ENCODE data around the gene SETD2.

SETD2 gene

DNA sequence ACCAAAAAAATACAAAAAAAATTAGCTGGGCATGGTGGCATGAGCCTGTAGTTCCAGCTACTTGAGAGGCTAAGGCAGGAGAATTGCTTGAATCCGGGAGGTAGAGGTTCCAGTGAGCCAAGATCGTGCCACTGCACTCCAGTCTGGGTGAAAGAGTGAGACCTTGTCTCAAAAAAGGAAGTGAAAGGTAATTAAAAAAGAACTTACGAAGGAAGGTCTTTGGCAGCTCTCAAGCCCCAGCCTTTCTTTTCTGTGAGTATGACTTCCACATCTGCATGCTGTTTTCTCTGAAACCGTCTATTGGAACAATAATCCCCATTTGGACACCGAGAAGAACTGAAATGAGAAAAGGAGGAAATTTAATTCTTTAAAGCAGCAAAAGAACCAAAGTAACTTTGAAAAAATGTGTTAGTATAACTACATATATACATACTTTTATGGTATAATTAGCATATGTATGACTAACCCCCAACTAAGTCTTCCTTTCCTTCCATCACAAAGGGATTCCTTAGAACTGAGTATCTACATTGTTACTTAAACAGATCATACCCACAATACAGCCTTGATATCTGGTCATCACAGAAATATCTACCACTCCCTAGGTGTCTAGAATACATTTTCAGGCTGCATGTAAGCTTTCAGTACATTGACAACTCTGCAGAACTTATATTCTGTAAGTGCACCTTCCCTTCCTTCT lies 50.1 kb downstream of the SETD2 start:
- Histone ChIP-seq H3K27ac (no peak overlapping the region), H3K9ac (no peak overlapping the region), H3K36me3 (peaks cover 92 to 100% (median 96%) of the 10 kb centered on the region in 11 experiments), H4K20me1 (peaks cover 9 to 70% (median 21%) of the 10 kb centered on the region in 11 experiments; a peak in 18 of 22 replicates), H3K4me2 (no peak overlapping the region), H3K4me3 (no peak overlapping the region), H3K27me3 (no peaks in the 10 kb centered on the region), H3K9me3 (replicated peaks in 1 of 11) (no peaks in the 10 kb centered on the region), H3K4me1 (peaks cover 0 to 8% (median 0%) of the 10 kb centered on the region in 10 experiments; a peak in 2 of 20 replicates)
- TF ChIP-seq Cebpa-rat (IDR thresholded peaks at IDR 0.05) = no peak

DNA sequence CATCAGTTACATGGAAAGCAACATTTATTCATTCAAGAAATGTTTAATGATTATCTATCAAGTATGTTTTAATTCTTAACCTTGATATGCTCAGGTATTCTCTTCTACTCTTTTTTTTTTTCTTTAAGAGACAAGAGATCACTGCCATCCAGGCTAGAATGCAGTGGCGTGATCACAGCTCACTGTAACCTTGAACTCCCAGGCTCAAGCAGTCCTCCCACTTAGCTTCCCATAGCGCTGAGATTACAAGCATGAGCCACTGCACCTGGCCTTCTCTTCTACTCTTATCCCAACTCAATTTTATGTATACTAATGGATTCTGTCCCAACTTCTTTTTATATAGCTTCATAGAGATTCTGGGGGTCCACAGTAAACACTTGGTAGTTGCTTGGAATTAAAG lies 50.9 kb downstream of the SETD2 start:
- H3K9ac ChIP-seq = no peak overlapping the region
- H4K20me1 ChIP-seq = peaks cover 12 to 74% (median 25%) of the 10 kb centered on the region in 11 experiments; a peak in 18 of 22 replicates
- peaks cover 92 to 100% (median 99%) of the 10 kb centered on the region in 11 experiments for H3K36me3 ChIP-seq
- H3K9me3 ChIP-seq (replicated peaks in 1 of 11) = no peaks in the 10 kb centered on the region
- H3K27ac ChIP-seq = no peak overlapping the region
- H3K4me1 ChIP-seq = peaks cover 0 to 8% (median 0%) of the 10 kb centered on the region in 10 experiments; a peak in 2 of 20 replicates
- no peak for TF ChIP-seq Cebpa-rat (IDR thresholded peaks at IDR 0.05)
- H3K4me2 ChIP-seq = no peak overlapping the region
- no peaks in the 10 kb centered on the region for H3K27me3 ChIP-seq
- no peak overlapping the region for H3K4me3 ChIP-seq

DNA sequence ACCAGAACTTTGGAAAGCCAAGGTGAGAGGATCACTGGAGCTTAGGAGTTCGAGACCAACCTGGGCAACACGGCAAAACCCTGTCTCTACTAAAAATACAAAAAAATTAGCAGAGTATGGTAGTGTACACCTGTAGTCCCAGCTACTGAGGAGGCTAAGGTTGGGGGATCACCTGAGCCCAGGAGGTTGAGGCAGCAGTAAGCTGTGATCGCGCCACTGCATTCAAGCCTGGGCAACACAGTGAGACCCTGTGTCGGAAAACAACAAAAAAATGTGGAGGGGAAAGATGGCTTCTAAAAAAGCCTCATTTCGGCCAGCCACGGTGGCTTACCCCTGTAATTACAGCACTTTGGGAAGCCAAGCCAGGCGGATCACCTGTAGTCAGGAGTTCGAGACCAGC lies 54.5 kb downstream of the SETD2 start:
- peaks cover 12 to 56% (median 27%) of the 10 kb centered on the region in 11 experiments; a peak in 18 of 22 replicates for H4K20me1 ChIP-seq
- H3K27ac ChIP-seq = no peak overlapping the region
- H3K4me2 ChIP-seq = no peak overlapping the region
- H3K27me3 ChIP-seq = no peaks in the 10 kb centered on the region
- peaks cover 0 to 4% (median 0%) of the 10 kb centered on the region in 10 experiments; a peak in 2 of 20 replicates for H3K4me1 ChIP-seq
- no peak overlapping the region for H3K4me3 ChIP-seq
- H3K9ac ChIP-seq = no peak overlapping the region
- peaks cover 81 to 96% (median 88%) of the 10 kb centered on the region in 11 experiments for H3K36me3 ChIP-seq
- no peaks in the 10 kb centered on the region for H3K9me3 ChIP-seq (replicated peaks in 1 of 11)
- TF ChIP-seq Cebpa-rat (IDR thresholded peaks at IDR 0.05) = no peak

DNA sequence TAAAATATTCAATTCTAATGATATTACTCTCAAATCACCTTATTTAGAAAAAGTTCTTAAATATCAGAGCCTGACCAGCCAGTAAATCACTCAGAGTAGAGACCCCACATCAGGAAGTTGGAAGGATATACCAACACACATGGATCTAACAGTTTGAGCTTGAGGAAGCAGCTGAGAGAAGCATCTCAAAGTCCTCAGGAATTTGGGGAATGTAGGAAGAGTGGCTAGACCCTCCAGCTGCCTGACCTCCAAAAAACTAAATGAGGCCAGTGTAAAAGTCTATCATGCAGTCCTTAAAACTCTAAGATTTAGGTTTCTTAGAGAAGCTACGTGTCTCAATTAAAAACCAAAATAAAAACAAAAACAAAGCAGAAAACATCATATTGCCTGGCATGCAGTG lies 55.4 kb downstream of the SETD2 start:
- no peaks in the 10 kb centered on the region for H3K4me1 ChIP-seq
- H3K9me3 ChIP-seq (replicated peaks in 1 of 11) = no peaks in the 10 kb centered on the region
- H3K4me2 ChIP-seq = no peak overlapping the region
- TF ChIP-seq Cebpa-rat (IDR thresholded peaks at IDR 0.05) = no peak
- peaks cover 81 to 96% (median 88%) of the 10 kb centered on the region in 11 experiments for H3K36me3 ChIP-seq
- peaks cover 12 to 53% (median 29%) of the 10 kb centered on the region in 11 experiments; a peak in 18 of 22 replicates for H4K20me1 ChIP-seq
- H3K27ac ChIP-seq = no peak overlapping the region
- no peaks in the 10 kb centered on the region for H3K27me3 ChIP-seq
- no peak overlapping the region for H3K4me3 ChIP-seq
- no peak overlapping the region for H3K9ac ChIP-seq

DNA sequence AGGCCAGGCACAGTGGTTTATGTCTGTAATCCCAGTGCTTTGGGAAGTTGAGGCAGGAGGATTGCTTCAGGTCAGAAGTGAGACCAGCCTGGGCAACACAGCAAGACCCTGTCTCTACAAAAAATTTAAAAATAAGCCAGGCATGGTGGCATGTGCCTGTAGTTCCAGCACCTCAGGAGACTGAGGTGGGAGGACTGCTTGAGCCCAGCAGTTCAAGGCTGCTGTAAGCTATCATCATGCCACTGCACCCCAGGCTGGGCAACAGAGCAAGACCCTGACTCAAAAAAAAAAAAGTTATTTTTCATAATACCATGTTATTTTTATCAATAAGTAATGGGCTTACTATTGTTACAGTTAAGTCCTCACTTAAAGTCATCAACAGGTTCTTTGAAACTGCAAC lies 59.7 kb downstream of the SETD2 start:
- Histone ChIP-seq H3K27ac (no peak overlapping the region), H3K4me3 (no peak overlapping the region), H3K4me2 (no peak overlapping the region), H3K9ac (no peak overlapping the region), H3K27me3 (no peaks in the 10 kb centered on the region), H3K9me3 (replicated peaks in 1 of 11) (no peaks in the 10 kb centered on the region), H3K36me3 (peaks cover 78 to 96% (median 88%) of the 10 kb centered on the region in 11 experiments), H3K4me1 (no peaks in the 10 kb centered on the region), H4K20me1 (peaks cover 6 to 35% (median 12%) of the 10 kb centered on the region in 11 experiments; a peak in 15 of 22 replicates)
- TF ChIP-seq Cebpa-rat (IDR thresholded peaks at IDR 0.05) = no peak

DNA sequence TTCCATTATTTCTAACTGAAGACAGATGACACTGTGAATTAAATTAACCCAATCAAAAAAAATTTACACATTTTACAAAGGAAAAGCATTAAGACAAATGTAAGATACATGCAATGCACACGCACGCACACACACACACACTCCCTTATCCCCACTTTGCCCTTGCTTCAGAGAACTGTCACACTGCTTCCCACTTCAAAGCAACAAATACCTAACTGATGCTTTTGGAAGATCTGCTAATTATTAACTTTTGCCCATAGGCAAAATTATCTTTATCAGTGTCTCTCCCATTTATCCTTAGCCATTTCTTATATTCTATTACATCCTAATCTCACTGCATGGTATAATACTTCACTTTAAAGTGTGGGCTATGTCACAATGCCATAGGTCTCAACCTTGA lies 60.3 kb downstream of the SETD2 start:
- Histone ChIP-seq H3K36me3 (peaks cover 78 to 96% (median 89%) of the 10 kb centered on the region in 11 experiments), H3K9ac (no peak overlapping the region), H4K20me1 (peaks cover under 1 to 29% (median 7%) of the 10 kb centered on the region in 11 experiments; a peak in 15 of 22 replicates), H3K9me3 (replicated peaks in 1 of 11) (no peaks in the 10 kb centered on the region), H3K4me3 (no peak overlapping the region), H3K4me1 (no peaks in the 10 kb centered on the region), H3K27ac (no peak overlapping the region), H3K27me3 (no peaks in the 10 kb centered on the region), H3K4me2 (no peak overlapping the region)
- TF ChIP-seq Cebpa-rat (IDR thresholded peaks at IDR 0.05) = no peak

DNA sequence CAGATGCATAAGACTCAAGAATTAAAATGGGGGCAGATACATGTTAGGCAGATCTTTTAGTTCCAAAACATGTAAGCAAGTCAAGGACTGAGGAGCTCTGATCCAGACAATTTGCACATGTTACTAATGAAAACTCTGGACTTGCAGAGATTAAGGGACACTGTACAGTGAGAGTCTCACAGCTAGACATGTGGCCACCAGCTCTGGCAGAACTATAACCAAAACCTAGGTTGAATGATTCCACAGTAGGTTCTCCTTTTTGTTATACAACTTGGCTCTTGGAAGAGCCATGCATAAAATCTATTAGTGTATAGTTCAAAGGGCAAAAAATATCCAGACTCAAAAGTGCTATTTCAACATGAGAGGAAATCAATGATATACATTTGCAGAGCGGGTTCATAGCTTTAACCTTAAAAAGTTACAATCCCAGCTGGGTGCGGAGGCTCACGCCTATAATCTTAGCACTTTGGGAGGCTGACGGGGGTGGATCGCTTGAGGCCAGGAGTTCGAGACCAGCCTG lies 61.8 kb downstream of the SETD2 start:
- H3K36me3 ChIP-seq = peaks cover 82 to 98% (median 93%) of the 10 kb centered on the region in 11 experiments
- H3K9ac ChIP-seq = no peak overlapping the region
- TF ChIP-seq Cebpa-rat (IDR thresholded peaks at IDR 0.05) = no peak
- no peak overlapping the region for H3K4me2 ChIP-seq
- peaks cover 0 to 26% (median 4%) of the 10 kb centered on the region in 11 experiments; a peak in 9 of 22 replicates for H4K20me1 ChIP-seq
- H3K27me3 ChIP-seq = no peaks in the 10 kb centered on the region
- H3K4me1 ChIP-seq = no peaks in the 10 kb centered on the region
- H3K9me3 ChIP-seq (replicated peaks in 1 of 11) = no peaks in the 10 kb centered on the region
- H3K4me3 ChIP-seq = no peak overlapping the region
- no peak overlapping the region for H3K27ac ChIP-seq

GRCh38 chr3:47098910-47099309 lies 65.0 kb downstream of the SETD2 start:
- H3K4me2 ChIP-seq = no peak overlapping the region
- H3K4me1 ChIP-seq = no peaks in the 10 kb centered on the region
- no peak overlapping the region for H3K9ac ChIP-seq
- no peaks in the 10 kb centered on the region for H3K27me3 ChIP-seq
- no peak for TF ChIP-seq Cebpa-rat (IDR thresholded peaks at IDR 0.05)
- H4K20me1 ChIP-seq = peaks cover 0 to 51% (median 5%) of the 10 kb centered on the region in 11 experiments; a peak in 11 of 22 replicates
- H3K9me3 ChIP-seq (replicated peaks in 1 of 11) = no peaks in the 10 kb centered on the region
- peaks cover 89 to 100% (median 98%) of the 10 kb centered on the region in 11 experiments for H3K36me3 ChIP-seq
- no peak overlapping the region for H3K4me3 ChIP-seq
- H3K27ac ChIP-seq = no peak overlapping the region

GRCh38 chr3:47097864-47098263 lies 66.0 kb downstream of the SETD2 start:
- peaks cover 87 to 100% (median 98%) of the 10 kb centered on the region in 11 experiments for H3K36me3 ChIP-seq

More at GRCh38 chr3:47097864-47098263, 66.0 kb downstream of the SETD2 start:
- no peak for TF ChIP-seq Cebpa-rat (IDR thresholded peaks at IDR 0.05)
- no peaks in the 10 kb centered on the region for H3K4me1 ChIP-seq
- H3K27ac ChIP-seq = no peak overlapping the region
- no peaks in the 10 kb centered on the region for H3K9me3 ChIP-seq (replicated peaks in 1 of 11)
- H4K20me1 ChIP-seq = peaks cover 0 to 55% (median 6%) of the 10 kb centered on the region in 11 experiments; a peak in 10 of 22 replicates
- H3K27me3 ChIP-seq = no peaks in the 10 kb centered on the region
- H3K4me3 ChIP-seq = no peak overlapping the region
- H3K4me2 ChIP-seq = no peak overlapping the region
- H3K9ac ChIP-seq = no peak overlapping the region
